ENCODE measurements around the gene PIBF1. TPM values are rescaled to one million over a fixed set of nuclear protein-coding genes. Genes with fewer than 3 reads are reported as not detected.

The PIBF1 gene
- total RNA-seq, 3 donors from 2014 or later = 21.6 to 22.0 (median 21.7) TPM

DNA sequence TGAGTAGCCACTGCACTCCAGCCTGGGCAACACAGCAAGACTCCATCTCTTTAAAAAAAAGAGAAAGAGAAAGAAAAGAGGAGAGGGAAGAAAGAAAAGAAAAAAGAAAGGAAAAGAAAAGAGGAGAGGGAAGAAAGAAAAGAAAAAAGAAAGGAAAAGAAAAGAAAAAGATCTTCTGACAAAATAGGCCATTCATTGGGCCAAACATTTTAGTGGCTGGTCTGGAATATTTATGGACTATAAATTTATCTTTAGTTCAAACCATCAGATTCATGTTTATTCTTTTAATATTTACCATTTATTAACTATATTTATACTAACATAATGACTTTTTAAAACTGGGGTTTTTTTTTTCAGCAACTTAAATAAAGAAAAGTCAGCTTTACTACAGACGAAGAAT is 191.3 kb downstream of the PIBF1 start:
- ATAC-seq (no peak), DNase-seq (no peak)
- Mint-ChIP-seq H3K36me3 (ENCODE audit: insufficient read depth) (peaks cover 18% of the 10 kb centered on the region), H3K9me3 (no peaks in the 10 kb centered on the region), H3K4me1 (ENCODE audit: low read depth) (no peaks in the 10 kb centered on the region), H3K27me3 (ENCODE audit: low read depth) (no peaks in the 10 kb centered on the region), H3K4me3 (no peak overlapping the region)

DNA sequence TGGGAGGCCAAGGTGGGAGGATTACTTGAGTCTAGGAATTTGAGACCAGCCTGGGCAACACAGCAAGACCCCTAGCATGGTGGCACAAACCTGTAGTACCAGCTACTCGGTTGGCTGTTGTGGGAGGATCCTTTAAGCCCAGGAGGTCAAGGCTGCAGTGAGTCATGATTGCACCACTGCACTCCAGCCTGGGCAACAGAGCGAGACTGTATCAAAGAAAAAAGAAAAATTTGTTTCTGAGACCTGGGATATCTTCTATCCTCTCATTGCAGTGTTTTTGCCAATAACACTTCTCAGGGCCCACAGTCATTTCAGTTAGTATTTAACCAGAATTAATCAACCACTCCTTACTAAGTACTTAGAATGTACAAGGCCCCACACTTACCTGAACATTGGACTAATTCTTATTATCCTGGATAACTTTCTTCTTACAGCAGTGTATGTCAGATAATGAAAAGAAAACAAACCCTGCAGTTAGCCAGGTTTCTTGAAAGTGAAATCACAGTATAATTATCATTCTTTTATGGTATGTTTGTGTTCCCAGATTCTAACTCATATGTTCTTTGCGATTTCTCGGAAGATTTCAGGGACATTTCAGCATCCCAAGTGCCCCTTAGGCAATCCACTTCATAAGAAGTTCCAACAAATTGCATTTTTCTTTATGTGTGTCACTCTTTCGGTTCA is 201.3 kb downstream of the PIBF1 start:
- H3K36me3 Mint-ChIP-seq (ENCODE audit: insufficient read depth) = peaks cover 5% of the 10 kb centered on the region
- H3K9me3 Mint-ChIP-seq = no peaks in the 10 kb centered on the region
- DNase-seq (no peak), ATAC-seq (no peak)
- no peak overlapping the region for H3K4me3 Mint-ChIP-seq
- H3K27me3 Mint-ChIP-seq (ENCODE audit: low read depth) = no peaks in the 10 kb centered on the region
- no peaks in the 10 kb centered on the region for H3K4me1 Mint-ChIP-seq (ENCODE audit: low read depth)

DNA sequence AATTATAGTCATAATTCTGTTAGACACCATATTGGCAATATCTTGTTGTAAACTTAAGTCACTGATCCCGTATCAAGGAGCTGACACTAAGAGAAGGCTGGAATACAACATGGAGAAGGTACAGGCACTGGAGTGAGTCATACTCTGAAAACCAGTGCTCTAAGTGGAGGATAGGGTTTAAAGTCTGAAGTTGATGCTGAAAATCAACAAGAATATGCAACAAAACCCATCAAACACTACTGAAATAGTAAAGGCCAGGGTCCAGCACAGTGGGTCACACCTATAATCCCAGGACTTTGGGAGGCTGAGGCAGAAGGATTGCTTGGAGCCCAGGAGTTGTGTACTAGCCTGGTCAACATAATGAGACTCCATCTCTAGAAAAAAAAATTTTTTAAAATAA is 203.7 kb downstream of the PIBF1 start:
- H3K4me3 Mint-ChIP-seq = no peak overlapping the region
- ATAC-seq (no peak), DNase-seq (no peak)
- H3K9me3 Mint-ChIP-seq = no peaks in the 10 kb centered on the region
- H3K36me3 Mint-ChIP-seq (ENCODE audit: insufficient read depth) = peaks cover 5% of the 10 kb centered on the region
- H3K27me3 Mint-ChIP-seq (ENCODE audit: low read depth) = no peaks in the 10 kb centered on the region
- no peaks in the 10 kb centered on the region for H3K4me1 Mint-ChIP-seq (ENCODE audit: low read depth)

DNA sequence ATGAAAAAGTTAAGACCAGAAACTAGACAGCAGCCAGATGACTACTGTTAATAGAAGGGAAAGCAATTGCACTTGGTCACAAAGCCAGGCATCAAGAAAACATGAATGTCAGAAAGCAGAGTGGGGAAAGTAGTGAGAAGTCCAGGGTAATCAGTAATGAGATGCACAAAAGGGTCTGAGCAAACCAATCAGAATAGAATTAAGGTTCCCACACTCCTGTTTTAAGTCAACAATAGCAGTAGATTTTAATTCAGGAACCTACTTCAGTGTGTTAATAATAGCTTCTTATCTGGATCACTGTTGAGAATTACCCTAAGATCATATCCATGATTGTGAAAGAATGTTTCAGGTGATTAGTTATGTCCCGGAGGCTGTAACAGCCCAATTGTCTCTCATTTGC is 204.3 kb downstream of the PIBF1 start:
- peaks cover 7% of the 10 kb centered on the region for H3K36me3 Mint-ChIP-seq (ENCODE audit: insufficient read depth)
- no peak for ATAC-seq
- H3K27me3 Mint-ChIP-seq (ENCODE audit: low read depth) = no peaks in the 10 kb centered on the region
- DNase-seq = no peak
- no peaks in the 10 kb centered on the region for H3K9me3 Mint-ChIP-seq
- H3K4me3 Mint-ChIP-seq = no peak overlapping the region
- no peaks in the 10 kb centered on the region for H3K4me1 Mint-ChIP-seq (ENCODE audit: low read depth)

DNA sequence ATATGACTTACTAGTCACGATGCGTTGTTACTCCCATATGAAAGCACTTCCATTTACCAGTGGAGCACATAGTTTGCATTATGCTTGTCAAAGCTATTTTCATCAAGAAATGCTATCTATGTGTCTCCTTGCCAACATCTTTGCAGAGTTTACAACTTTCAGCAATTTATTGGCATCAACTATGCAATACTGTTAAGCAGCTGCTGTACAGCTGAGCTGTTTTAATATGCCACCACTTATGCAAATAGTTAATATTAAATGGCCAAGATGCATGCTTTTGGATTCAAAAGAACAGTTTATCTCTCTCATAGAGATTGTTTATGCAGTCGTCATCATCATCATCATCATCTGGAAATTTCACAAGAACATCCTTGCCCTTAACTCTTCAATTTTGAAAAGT is 209.0 kb downstream of the PIBF1 start:
- no peak for DNase-seq
- no peak overlapping the region for H3K4me3 Mint-ChIP-seq
- H3K9me3 Mint-ChIP-seq = no peaks in the 10 kb centered on the region
- ATAC-seq = no peak
- no peaks in the 10 kb centered on the region for H3K27me3 Mint-ChIP-seq (ENCODE audit: low read depth)
- peaks cover 12% of the 10 kb centered on the region for H3K36me3 Mint-ChIP-seq (ENCODE audit: insufficient read depth)
- H3K4me1 Mint-ChIP-seq (ENCODE audit: low read depth) = no peaks in the 10 kb centered on the region

DNA sequence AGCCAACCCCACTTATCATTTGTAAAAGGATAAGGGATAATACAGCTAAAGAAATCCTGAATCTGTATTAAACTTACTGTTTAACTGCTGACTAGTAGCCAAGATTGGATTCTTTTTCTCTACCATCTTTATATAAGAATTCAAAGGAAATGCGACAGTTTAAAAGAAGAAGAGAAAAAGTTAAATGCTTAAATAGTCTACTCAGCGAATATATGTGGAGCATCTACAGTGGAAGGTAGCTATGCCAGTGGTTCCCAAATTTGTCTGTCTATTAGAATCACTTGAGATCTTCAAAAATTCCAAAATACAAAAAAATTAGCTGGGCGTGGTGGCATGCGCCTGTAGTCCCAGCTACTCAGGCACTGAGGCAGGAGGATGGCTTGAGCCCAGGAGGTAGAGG is 216.1 kb downstream of the PIBF1 start:
- ATAC-seq = no peak
- Mint-ChIP-seq H3K4me3 (no peak overlapping the region), H3K36me3 (ENCODE audit: insufficient read depth) (peaks cover 14% of the 10 kb centered on the region), H3K4me1 (ENCODE audit: low read depth) (peaks cover 3% of the 10 kb centered on the region), H3K27me3 (ENCODE audit: low read depth) (no peaks in the 10 kb centered on the region), H3K9me3 (no peaks in the 10 kb centered on the region)
- no peak for DNase-seq

DNA sequence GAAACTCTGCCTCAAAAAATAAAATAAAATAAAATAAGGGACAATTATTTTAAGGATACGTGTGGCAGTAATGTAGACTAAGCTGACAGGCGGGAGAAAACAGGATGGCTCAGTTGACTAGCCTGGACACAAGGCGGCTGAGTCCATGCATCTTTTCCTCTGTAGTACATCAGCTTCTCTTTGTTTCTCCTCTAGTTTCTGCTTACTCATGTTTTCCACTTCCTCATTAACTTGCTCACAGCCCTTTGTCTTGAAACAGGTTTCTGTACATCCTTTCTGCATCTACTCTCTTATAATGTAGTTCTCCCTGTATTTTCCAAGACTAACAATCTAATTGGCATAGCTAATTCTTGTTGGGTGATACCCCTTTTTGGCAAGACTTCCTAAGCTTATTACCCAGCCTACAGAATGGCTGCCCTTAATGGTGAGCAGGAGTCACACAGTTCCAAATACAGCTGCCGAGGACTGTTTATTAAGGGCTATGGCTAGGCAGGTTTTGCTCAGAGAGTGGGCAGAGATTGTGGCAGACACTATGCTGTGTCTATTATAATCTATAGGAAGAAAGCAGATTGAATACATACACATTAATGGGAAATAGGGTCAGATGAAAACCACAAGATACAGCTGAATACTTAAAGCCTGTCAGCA is 218.2 kb downstream of the PIBF1 start:
- DNase-seq (no peak), ATAC-seq (no peak)
- Mint-ChIP-seq H3K9me3 (no peaks in the 10 kb centered on the region), H3K27me3 (ENCODE audit: low read depth) (no peaks in the 10 kb centered on the region), H3K36me3 (ENCODE audit: insufficient read depth) (peaks cover 14% of the 10 kb centered on the region), H3K4me1 (ENCODE audit: low read depth) (peaks cover 3% of the 10 kb centered on the region), H3K4me3 (no peak overlapping the region)

DNA sequence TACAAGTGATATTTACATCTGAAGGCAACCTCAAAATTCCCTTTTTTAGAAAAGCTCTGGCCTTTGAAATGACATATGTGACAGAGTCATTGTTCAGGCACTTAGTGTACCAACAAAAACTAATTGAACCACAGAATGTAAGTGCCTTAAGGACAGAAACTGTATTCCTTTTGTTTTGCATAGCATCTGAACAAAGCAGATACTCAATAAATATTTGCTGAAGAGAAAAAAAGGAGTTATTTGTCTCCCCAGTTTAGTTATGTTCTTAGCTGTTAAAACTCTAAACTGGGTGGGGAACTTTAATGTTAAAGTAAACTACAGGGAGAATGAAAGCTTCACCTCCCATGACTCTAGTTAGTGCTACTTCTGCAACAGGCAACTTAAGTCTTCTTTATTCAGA is 220.0 kb downstream of the PIBF1 start:
- Mint-ChIP-seq H3K27me3 (ENCODE audit: low read depth) (no peaks in the 10 kb centered on the region), H3K9me3 (no peaks in the 10 kb centered on the region), H3K36me3 (ENCODE audit: insufficient read depth) (peaks cover 11% of the 10 kb centered on the region), H3K4me1 (ENCODE audit: low read depth) (peaks cover 3% of the 10 kb centered on the region), H3K4me3 (no peak overlapping the region)
- ATAC-seq (no peak), DNase-seq (no peak)

DNA sequence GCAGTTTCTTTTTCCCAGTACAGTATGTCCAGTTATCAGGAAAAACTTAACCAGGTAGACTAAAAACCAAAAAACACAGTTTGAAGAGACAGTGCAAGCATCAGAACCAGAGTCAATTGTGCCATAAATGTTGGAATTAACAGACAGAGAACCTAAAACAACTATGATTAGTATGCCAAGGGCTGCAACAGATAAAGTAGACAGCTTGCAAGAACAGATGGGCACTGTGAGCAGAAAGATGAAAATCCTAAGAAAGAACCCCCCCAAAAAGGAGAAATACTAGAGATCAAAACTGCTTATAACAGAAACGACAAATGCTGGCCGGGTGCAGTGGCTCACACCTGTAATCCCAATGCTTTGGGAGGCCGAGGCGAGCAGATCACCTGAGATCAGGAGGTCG is 229.8 kb downstream of the PIBF1 start:
- no peak for DNase-seq
- Mint-ChIP-seq H3K4me3 (no peak overlapping the region), H3K9me3 (no peaks in the 10 kb centered on the region), H3K4me1 (ENCODE audit: low read depth) (no peaks in the 10 kb centered on the region), H3K36me3 (ENCODE audit: insufficient read depth) (peaks cover 22% of the 10 kb centered on the region), H3K27me3 (ENCODE audit: low read depth) (no peaks in the 10 kb centered on the region)
- ATAC-seq = no peak

DNA sequence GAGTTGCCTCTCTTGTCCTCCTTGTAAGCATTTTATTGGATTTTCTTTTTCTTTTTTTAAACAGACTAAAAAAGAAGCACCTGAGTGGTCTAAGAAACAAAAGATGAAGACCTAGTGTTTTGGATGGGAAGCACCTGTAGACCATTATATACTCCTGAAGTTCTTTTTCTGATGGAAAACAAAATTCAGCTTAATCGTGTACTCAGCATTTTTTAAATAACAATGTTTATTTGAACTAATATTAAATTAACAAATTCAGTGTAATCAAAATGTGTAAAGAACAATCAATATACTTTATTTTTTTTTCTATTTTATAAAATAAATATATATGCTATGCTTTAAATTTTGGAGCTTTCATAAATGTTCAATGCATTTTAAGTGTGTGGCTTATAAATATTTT is 233.9 kb downstream of the PIBF1 start:
- H3K4me3 Mint-ChIP-seq = no peak overlapping the region
- H3K27me3 Mint-ChIP-seq (ENCODE audit: low read depth) = no peaks in the 10 kb centered on the region
- H3K4me1 Mint-ChIP-seq (ENCODE audit: low read depth) = no peaks in the 10 kb centered on the region
- H3K9me3 Mint-ChIP-seq = no peaks in the 10 kb centered on the region
- peaks cover 27% of the 10 kb centered on the region for H3K36me3 Mint-ChIP-seq (ENCODE audit: insufficient read depth)
- no peak for DNase-seq
- no peak for ATAC-seq

DNA sequence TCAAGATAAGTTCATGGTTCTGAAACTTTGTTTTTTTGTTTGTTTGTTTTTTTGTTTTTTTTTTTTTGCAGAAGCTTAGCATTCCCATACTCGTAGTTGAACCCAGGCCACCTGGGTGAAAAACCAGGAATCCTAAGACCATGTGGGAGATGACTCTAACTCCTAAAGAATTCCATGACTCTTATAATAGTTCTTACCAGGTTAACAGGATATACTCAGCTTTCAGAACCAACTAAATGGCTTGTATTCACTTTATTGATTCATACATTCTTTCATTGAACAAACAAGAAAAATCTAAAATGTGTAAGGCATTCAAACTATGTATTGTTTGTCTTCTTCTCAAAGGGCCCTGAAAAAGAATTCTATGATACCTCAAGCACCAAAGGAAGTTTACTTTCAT is 236.4 kb downstream of the PIBF1 start:
- Mint-ChIP-seq H3K4me3 (no peak overlapping the region), H3K27me3 (ENCODE audit: low read depth) (no peaks in the 10 kb centered on the region), H3K9me3 (no peaks in the 10 kb centered on the region), H3K36me3 (ENCODE audit: insufficient read depth) (peaks cover 22% of the 10 kb centered on the region), H3K4me1 (ENCODE audit: low read depth) (no peaks in the 10 kb centered on the region)
- DNase-seq (no peak), ATAC-seq (no peak)

DNA sequence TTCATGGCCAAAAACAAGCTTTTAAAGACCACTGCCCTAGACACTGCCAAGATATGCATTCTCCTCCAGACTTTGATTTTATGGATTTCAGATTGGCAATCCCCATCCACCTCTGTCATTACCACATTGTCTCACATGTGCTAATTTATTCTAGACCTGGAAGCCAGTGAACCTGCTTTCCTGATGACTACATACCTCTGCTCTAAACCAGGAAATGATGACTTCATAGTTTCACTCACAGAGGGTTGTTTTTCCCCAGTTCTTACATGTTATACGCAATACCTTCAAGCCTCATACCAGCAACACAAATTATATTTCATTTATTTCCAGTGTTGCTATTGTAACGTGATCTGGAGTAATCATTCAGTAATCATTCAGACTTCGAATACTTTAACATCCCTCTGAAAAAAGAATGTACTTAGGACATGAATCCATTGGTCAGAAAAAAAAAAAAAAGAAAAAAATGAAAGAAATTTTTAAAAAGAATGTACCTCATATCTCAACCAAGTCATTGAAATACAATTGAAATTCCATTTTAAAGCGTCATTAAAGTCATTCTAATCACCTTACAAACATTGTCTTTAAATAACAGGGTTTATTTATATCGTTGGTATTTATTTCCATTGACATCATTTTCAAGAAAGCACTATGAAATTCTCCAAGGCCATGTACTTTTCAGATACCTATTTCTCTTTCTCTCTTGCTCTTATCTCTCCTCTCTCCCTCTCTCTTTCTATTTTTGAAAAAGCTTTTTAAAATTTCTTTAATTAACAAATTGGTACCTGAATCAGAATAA is 243.5 kb downstream of the PIBF1 start:
- Mint-ChIP-seq H3K4me1 (ENCODE audit: low read depth) (peaks cover 2% of the 10 kb centered on the region), H3K27me3 (ENCODE audit: low read depth) (no peaks in the 10 kb centered on the region), H3K4me3 (no peak overlapping the region), H3K9me3 (no peaks in the 10 kb centered on the region), H3K36me3 (ENCODE audit: insufficient read depth) (peaks cover 4% of the 10 kb centered on the region)
- ATAC-seq (peak; percentile 23 to 65), DNase-seq (no peak)

DNA sequence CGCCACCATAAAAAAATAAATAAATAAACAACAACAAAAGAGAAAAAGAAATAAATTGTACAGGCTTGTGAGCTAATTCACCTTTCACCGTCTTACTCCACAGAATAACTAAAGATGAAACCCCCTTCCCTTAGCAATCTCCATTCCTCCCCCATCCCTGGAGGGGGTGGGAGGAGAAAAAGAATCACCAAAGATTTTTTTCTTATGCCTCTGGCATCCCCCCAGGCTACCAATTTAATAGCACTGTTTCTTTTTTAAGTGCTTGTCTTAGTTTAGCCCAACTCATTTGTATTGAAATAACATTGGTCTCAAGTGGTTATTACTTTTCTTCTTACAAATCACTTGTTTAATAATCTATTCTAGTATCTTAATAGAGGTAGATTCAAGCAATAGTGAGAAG is 253.0 kb downstream of the PIBF1 start:
- ATAC-seq (no peak), DNase-seq (no peak)
- Mint-ChIP-seq H3K9me3 (no peaks in the 10 kb centered on the region), H3K4me1 (ENCODE audit: low read depth) (no peaks in the 10 kb centered on the region), H3K4me3 (no peak overlapping the region), H3K36me3 (ENCODE audit: insufficient read depth) (no peaks in the 10 kb centered on the region), H3K27me3 (ENCODE audit: low read depth) (no peaks in the 10 kb centered on the region)

DNA sequence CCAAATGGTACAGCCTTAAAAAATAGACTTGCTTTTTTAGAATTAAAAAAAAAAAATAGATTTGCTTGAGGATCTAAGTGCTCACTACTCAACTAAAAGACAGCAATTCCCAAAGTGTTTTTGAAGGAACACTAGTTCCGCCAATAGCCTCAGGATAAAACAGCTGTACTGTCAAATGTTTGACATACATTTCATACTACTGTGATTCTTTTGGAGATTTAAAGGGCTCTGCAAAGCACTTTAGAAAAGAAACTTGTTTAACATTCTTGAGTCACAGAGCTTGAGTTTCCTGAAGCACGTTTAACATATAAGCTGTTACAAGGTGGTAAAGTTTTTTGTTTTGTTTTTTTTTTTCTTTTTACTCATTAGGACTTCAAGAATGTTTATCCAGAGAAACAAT is 253.7 kb downstream of the PIBF1 start:
- Mint-ChIP-seq H3K9me3 (no peaks in the 10 kb centered on the region), H3K36me3 (ENCODE audit: insufficient read depth) (no peaks in the 10 kb centered on the region), H3K27me3 (ENCODE audit: low read depth) (no peaks in the 10 kb centered on the region), H3K4me1 (ENCODE audit: low read depth) (no peaks in the 10 kb centered on the region), H3K4me3 (no peak overlapping the region)
- ATAC-seq = no peak
- no peak for DNase-seq

DNA sequence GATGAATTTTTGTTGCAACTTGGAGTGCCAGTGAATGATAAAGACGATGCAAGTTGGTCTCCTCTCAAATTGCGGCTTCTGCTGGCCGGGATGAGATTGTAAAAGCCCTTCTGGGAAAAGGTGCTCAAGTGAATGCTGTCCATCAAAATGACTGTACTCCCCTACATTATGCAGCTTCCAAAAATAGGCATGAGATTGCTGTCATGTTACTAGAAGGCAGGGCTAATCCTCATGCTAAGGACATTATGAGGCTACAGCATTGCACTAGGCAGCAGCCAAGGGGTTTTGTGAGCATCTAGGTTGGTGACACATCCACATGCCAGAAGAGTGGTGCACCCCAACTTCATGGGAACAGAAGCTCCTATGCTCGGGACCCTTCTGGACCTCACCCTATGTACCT is 254.6 kb downstream of the PIBF1 start:
- Mint-ChIP-seq H3K36me3 (ENCODE audit: insufficient read depth) (no peaks in the 10 kb centered on the region), H3K9me3 (no peaks in the 10 kb centered on the region), H3K27me3 (ENCODE audit: low read depth) (no peaks in the 10 kb centered on the region), H3K4me3 (no peak overlapping the region), H3K4me1 (ENCODE audit: low read depth) (no peaks in the 10 kb centered on the region)
- no peak for ATAC-seq
- no peak for DNase-seq

Data from activated T-cell treated with anti-CD3 and anti-CD28 coated beads, Interleukin-2, amount 50 U/mL, for 4 hours (primary cell).